ENCODE results near the gene CCDC28A.

CCDC28A gene

DNA sequence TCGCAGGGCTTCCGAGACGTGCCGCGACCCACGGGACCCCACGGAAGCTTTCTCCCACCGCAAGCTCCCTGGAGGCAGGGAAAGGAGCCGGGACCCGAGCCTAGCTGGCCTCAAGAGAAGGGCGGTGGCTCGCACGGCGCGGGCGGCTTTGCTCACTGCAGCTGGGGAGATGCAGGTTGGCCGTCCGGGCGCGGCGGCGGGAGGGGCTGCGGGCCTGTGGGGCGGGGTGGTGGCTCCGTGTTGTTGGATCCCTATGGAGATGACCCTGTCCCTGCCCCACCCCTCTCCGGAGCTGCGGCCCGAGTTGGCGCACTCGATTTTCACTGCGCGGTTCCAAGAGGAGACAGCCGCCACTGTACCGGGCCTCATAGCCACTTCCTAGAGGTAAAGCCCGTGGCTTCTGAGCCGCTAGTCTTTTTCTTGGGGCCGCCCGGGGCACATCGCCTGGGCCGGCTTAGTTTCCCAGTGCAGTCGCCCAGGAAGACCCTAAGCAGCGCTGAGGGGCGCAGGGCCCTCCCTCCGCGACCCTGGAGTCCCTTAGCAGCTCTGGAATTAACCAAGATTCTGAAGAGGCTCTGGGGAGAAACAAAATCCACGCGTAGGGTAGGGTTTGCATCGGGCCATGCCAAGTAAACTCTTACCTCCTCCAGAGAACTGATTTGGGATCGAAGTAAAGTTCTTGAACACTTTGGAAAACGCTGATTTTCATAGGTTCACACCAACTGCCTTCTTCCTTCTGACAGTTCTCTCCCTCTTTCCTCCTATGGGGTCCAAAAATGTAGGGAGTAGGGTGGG lies 22.4 kb downstream of the CCDC28A start, which contains the start of gene ECT2L:
Gene ECT2L, plus strand, starts transcription at position 279 of the 795 bp plus-strand sequence. CDS start 17,188 bp downstream, outside the sequence.
- peak in 6 of 56 donors; percentile 5 to 25 (median 12) for DNase-seq

DNA sequence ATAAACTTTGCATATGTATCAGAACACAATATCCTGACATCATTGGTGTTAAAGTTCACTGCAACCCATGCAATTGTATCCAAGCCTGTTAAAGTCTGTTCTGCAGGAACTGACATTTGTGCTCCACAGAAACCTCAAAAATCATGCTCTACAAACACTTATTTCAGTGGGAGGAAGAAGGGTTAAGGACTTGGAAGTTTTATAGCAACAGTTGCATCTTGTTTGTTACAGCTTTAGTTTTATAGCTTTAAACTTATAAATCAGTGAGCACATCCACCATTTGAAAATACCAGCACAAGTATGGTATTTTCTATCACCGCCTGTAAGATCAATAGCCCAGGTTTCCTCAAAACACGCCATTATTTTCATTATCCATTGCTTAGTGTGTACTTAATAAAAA lies 23.2 kb downstream of the CCDC28A start:
- DNase-seq = no peak

DNA sequence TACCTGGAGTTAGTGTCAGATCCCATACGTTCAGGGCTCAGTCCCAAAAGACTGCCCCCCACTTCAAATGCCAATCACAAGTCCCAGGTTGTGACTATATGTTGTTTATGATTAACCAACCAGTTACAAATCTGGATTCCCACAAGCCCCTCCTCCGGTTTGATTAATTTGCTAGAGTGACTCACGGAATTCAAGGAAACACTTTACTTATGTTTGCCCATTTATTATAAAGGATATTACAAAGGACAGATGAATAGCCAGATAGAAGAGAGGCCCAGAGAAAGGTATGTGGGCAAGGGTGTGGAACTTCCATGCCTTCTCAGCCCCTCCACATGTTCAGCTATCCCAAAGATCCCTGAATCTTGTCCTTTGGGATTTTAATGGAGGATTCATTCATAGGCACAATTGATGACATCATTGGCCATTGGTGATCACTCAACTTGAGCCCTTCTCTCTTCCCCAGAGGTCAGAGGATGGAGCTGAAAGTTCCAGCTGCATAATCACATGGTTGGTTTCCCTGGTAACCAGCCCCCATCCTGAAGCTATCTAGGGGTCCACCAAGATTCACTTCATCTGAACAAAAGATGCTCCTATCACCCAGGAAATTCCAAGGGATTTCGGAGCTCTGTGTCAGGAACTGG lies 24.4 kb downstream of the CCDC28A start:
- no peak for DNase-seq

DNA sequence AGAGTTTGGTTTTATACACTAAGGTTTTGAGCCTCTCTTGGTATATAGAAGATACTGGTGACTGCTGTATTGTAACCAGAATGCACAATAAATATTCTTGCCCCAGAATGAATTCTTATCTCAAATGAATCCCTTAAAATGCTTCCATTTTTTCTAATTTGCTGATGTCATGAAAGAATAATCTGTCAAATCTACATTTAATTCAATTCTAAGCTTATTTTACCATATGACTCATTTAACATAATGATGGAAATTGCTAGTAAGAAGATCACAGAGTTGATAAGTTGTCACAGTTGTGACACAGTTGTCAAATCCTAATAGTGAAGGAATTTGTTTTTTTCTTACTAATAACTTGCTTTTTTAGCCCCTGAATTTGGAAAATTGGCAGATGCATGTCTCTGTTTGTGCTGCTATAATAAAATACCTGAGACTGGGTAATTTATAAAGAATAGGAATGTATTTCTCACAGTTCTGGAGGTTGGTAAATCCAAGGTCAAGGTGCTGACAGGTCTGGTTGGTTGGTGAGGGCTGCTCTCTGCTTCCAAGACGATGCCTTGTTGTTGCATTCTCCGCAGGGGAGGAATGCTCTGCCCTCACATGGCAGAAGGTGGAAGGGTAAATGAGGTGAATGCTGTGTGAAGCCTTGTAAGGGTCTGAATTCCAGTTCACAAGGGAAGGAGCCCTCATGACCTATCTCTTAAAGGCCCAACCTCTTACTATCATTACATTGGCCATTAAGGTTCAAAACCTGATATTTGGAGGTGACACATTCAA lies 27.0 kb downstream of the CCDC28A start:
- DNase-seq = no peak

DNA sequence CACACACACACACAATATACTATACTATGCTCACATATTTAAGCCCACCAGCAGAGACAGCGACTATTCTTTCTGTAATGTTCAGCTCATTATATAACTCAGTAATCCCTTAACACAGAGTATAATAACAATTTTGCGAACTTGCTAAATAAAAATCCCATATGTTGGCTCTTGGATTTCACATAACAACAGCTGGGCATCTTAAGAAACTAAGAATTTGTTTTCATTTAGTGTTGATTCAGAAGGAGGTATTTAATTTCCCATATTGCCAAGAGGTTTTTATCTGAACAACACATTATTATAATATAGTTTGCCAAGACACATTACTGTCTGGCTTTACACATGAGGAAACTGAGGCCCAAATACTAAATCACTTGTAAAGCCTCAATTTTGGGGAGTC lies 29.8 kb downstream of the CCDC28A start:
- no peak for DNase-seq

GRCh38 chr6:138803861-138804260 lies 30.3 kb downstream of the CCDC28A start:
- no peak for DNase-seq

GRCh38 chr6:138805016-138805765 lies 31.6 kb downstream of the CCDC28A start:
- no peak for DNase-seq

DNA sequence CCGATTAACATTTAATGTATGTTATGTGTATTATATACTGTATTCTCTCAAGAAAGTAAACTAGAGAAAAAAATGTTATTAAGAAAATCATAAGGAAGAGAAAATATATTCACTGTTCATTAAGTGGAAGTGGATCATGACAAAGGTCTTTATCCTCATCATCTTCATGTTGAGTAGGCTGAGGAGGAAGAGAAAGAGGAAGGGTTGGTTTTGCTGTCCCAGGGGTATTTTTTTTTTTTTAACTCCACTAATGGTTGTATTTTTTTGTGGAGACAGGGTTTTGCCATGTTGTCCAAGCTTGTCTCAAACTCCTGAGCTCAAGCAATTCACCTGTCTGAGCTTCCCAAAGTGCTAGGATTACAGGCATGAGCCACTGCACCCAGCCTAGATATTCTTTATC lies 33.3 kb downstream of the CCDC28A start:
- no peak for DNase-seq

- no peak for DNase-seq
Observed at GRCh38 chr6:138809677-138810076, 36.1 kb downstream of the CCDC28A start.

DNA sequence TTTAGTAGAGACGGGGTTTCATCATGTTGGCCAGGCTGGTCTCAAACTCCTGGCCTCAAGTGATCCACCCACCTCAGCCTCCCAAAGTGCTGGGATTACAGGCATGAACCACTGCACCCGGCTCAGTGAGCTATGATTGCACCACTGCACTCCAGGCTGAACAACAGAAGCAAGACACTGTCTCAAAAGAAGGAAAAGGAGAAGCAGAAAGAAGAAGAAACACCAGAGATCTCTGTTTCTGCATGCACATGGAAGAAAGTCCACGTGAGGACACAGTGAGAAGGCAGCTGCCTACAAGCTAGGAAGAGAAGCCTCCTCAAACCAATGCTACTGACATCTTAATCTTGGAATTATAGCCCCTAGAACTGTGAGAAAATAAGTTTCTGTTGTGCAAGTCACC lies 38.3 kb downstream of the CCDC28A start:
- no peak for DNase-seq

- DNase-seq = no peak
Observed at GRCh38 chr6:138814179-138814834, 40.7 kb downstream of the CCDC28A start.

DNA sequence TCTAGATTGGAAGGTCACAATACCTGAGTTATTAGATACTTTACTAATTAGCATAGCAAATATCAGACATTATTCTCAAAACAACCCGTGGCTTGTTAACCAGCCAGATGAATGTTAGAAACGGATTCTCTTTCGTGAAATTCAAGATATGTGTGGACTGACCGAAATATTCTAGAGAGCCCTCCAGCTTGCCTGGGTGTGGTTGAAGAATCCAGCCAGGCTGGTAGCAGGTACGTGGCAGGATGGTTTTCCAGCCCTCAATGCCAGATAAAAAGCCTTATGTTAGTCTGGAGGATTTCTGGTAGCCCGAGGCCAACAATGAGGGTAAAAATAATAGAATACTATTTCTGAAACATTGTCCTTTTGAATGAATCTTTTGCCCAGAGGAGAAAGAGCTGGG lies 41.7 kb downstream of the CCDC28A start:
- DNase-seq = no peak

DNA sequence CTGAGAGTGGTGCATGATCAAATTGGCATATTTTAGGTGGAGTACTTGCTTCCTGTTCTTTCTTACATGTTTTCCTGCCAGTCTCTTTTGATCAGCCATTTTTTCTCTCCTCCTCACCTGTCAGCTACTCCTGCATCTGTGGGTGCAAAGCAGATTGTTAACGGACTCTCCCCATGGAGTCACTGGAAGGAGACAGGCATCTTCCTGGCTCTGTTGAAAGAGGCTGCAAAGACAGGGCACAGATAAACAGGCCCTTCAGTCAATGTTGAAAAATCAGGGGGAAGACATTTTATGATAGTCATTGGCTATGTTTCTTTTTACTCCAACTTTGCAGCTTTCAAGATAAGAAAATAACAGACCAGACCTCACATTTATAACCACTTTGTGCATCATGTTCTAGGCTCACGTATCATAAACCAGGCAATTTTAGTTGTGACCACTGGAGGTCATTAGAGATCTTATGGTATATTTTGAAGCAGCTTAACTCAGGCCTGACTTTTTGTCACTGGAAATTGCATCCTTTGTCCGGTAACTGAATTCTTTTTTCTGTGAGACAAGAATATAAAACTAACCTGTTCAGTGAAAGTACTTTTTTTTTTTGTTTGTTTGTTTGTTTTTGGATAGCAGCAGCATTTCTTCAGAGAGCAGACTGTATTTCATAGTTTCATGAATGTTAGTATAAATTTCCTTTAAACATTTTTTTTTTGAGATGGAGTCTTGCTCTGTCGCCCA lies 42.4 kb downstream of the CCDC28A start:
- peak in 1 of 56 donors; percentile 24 for DNase-seq

DNA sequence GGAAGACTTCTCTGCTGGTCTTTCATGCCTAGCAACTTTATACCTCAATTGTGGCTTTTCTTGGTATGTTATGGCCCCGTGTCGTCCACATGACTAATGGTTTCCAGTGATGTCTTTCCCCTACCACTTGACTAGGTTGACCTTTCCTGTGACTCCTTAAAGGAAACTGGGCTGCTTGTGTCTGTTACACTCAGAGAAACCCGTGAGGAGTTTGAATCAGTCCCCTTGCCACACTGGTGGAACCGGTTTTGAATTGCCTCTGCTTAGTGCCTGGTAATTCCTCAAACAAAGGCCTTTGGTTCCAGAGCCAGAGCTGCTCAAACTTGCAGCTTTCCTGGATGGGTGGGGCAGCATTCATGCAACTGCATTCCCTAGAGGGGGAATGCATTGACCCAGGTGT lies 44.2 kb downstream of the CCDC28A start:
- DNase-seq = no peak

DNA sequence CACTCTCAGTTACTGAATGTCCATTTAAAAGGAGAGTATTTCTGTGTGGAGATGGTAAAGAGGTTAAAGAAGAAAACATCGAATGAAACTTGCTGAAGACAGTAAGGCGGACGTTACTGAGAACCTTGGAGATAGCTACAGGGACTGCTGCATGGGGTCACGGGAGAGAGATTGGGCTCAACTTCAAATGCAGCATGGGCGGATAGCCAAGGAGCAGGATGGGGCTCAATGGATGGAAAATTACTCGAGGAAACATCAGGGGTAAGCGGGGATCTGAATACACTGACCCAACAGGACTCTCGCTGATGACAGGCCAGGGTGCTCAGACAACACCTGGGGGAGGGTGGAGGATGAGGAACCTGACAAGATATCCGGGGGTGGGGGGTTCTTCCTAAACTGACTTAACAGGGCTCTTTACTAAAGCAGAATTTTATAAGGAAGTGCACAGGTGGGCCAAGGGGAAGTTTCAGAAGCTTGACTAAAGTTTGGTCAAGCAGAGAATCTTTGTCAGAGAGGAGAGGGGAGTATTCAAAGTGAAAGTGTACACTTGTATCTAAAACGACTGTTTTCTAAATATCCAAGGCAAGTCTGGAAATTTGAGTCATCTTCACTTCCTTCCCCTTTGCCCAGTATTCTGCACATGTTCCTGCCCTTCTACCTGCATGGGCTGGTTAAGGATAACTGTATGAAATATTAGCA lies 45.1 kb downstream of the CCDC28A start:
- no peak for DNase-seq

DNA sequence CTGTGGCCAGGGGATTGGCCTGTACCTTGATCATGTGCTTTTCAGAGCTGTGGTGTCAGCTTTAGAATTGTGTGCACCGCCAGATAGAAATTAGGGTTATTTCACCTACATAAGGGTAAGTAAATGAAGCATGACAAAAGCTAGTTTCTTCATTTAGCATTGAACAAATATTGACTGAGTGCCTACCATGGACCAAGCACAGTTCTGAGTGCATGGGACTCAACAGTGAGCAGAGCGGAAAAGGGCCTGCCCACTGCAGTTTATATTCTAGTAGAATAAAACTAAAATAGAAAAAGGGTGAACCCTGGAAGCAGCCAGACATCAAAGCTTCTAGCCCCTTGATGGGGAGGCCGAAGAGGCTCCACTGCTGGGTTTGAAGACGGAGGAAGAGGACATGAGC lies 48.0 kb downstream of the CCDC28A start:
- no peak for DNase-seq

GRCh38 chr6:138824482-138825144 lies 51.0 kb downstream of the CCDC28A start:
- DNase-seq = no peak

GRCh38 chr6:138830248-138830647 lies 56.7 kb downstream of the CCDC28A start:
- no peak for DNase-seq

GRCh38 chr6:138832182-138832581 lies 58.6 kb downstream of the CCDC28A start:
- no peak for DNase-seq

All from amygdala (tissue), 56 donors.